NCI-H774 (cell line): ENCODE results near the gene TDRKH.
"Not testable (repeated sequence)": the region's sequence is repeated elsewhere in the genome, so short reads cannot be mapped to it uniquely, and the experiment has no call there.

Experiments used
- DNase-seq: peaks from one replicate; lab custom pipeline; 2025; lab: John Stamatoyannopoulos, UW

TDRKH gene

DNA sequence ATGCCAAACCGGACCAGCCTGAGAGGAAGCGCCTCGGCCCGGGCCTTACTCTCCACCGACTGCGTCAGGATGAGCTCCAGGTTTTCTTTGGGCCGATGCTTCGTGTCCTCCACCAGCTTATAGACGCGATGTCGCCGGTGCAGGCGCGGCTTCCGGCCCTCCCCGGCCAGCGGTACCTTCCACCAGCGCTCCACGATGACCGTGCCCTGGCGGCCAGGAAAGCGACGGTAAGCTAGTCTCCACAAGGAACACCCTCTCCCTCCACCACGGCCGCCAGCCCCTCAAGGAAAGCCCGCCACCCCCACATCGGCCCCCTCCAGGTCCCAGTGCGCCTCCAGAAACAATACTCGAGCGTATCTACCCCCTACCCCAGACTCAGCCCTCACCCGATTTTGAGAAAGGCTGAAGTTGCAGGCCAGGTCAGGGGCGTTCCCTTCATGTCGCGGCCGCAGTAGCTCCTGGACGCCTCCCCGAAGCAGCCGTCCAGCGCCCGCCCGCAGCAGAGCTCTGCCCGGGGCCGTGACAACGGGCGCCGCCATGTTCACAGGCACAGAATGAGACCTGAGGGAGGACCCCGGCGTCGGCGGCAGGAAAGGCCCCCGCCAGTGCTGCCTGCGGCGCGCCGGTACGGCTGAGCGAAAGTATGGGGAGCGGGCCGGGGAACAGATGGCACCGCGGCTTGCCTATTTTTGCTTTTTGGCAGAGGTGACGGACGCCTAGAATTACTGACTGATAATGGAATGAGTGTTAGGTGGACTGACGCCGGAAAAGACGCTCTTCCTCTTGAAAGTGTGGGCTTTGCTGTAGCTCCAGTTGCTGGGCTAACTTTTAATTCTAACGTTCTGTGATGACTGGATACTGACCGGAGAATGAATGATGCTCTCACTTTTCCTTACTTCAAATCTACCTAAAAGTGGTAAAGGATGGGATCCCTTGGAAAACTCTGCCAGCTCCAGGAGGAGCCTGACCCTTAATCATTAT is 27.1 kb downstream of the TDRKH start, which contains the start of gene MRPL9:
TSS of gene MRPL9 (minus strand) at position 556 of the 981 bp plus-strand sequence. CDS start at position 539, 17 bp downstream.
- DNase-seq: peak; percentile 64

DNA sequence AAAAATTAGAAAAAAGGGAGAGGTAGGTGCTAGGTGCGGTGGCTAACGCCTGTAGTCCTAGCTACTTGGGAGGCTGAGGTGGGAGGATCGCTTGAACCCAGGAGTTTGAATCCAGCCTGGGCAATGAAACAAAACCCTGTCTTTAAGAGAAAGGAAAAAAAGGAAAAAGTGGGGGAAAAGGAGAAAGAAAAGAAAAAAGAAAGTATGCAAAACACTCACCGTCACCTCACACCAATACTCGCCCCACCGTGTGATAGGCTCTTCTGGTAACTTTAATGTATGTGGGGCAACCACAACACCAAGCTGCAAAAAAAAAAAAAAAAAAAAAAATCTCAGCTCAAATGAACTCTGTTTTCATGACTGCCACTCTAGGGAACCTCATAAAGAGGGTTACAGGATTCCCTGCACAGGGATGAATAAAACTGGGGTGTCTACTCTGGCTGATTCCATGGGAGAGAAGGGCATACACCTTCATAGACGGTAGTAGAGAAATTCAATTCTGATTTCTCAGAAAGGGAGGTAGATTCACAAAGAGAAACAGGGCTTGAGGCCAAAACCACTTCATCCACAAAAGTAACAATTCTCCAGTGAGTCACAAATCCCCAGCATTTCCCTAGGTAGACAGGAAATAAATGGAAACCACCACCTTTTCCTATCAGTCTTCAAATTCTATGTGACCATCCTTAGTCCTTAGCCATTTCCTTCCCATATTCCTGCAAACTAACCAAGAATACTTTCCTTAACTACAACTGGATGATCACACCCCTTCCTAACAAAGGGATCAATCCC is 29.5 kb downstream of the TDRKH start:
- DNase-seq: no peak

DNA sequence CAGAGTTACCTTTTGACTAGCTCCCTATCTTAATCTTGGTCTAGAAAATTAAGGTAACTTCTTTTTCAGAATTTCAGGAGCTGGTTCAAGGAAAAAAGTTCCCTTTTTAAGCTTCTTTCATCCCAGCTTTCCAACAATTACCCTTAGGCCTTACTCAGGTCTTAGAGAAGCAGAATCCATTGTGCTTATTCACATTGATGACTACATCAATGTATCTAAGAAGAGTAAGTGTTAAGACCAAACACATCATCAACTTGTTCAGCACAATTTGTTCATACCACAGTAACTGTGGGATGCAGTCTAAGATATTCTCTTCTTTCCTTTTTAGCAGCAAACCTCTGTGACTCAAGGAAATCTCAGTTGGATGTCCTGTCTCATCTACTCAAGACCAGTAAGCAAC is 31.1 kb downstream of the TDRKH start:
- no peak for DNase-seq

DNA sequence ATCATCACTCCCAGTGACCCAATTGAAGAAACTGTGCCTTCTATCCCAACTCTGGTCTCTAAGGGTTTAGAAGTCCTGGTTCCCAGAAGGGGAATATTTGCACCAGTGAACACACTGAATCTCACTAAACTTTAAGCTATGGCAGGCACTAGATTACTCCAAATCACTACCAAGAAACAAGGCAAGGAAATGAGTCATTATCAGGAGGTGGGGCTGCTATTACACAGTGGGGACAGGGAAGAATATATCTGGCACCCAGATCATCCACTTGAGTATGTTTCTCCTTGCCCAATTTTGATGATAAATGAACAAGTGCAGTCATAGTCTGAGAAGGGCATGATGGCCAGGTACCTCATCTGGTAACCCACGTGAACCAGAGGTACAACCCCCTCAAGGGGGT is 34.0 kb downstream of the TDRKH start:
- no peak for DNase-seq

DNA sequence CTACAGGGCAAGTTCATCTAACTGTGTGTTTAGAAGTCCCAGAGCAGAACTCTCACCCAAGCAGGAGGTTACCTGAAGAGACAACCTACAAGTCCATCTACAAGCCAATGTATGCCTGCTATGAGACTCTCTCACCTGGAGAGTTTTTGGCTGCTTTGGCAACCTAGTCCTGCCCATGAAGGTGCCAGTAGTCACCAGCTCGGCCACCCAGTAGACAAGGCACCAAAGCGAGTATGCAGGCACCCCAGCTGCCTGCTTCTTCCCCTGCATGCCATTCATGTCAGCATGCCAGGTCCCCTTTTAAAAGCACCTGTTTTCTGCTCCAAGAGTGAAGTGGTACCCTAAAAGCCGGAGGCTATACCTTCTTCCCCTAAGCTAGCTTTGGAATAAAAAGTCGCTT is 48.8 kb downstream of the TDRKH start:
- no peak for DNase-seq

DNA sequence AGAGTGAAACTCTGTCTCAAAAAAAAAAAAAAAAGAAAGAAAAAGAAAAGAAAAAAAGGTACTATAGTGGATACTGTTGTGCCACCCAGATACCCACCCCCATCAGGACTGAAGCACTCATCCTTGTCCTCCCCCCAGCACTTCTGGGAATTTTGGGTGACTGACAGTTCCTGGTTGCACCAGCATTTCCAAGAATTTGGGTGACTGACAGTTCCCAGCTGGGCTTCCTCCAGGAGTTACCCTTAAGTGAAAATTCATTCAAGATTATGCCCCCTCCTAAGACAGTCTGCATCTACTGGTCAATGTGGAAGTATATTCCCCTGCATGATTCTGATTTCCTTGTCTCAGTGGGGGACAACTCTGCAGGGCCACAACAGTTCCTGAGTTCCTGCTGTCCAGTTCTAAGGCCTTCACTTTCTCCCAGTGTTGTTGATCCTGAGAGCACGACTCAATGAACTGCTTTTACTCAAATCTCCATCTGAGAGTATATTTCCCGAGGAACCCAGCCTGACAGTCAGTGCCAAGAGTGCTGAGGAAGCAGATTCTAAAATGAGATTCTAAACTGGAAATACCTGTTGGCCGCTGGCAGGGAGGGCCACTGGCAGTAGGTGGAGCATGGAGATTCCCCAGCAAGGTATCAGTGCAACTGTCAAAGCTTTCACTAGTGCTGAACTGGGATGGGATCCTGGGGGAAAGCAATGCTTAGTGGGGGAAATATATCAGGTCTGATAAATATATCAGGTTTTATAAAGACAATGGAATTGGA is 50.5 kb downstream of the TDRKH start:
- no peak for DNase-seq

DNA sequence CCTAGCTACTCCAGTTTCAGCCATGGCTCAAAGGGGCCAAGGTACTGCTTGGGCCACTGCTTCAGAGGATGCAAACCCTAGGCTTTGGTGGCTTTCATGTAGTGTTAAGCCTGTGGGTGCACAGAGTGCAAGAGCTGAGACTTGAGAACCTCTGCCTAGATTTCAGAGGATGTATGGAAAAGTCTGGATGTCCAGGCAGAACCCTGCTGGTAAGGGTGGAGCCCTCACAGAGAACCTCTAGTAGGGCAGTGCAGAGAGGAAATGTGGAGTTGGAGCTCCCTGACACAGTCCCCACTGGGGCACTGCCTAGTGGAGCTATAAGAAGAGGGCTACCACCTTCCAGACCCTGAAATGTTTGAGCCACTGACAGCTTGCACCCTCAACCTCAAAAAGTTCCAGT is 52.8 kb downstream of the TDRKH start:
- no peak for DNase-seq

DNA sequence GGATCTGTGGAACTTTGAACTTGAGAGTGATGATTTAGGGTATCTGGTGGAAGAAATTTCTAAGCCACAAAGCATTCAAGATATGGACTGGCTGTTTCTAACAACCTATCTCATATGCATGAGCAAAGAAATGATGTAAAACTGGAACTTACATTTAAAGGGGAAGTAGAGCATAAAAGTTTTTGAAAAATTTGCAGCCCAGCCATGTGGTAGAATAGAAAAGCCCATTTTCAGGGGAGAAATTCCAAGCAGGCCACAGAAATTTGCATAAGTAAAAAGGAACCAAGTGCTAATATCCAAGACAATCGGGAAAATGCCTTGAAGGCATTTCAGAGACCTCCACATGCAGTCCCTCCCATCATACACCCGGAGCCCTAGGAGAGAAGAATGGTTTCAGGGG is 53.3 kb downstream of the TDRKH start:
- no peak for DNase-seq

DNA sequence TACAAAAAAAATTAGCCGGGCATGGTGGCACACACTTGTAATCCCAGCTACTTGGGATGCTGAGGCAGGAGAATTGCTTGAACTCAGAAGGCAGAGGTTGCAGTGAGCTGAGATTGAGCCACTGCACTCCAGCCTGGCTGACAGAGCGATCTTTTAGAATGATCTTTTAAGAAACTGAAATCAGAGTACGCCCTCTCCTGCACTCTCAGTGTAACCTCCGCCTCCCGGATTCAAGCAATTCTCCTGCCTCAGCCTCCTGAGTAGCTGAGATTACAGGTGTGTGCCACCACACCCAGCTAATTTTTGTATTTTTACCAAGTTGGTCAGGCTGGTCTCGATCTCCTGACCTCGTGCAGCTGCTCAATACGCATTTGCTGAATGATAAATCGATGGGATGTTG is 56.3 kb downstream of the TDRKH start:
- DNase-seq: not testable (repeated sequence)

DNA sequence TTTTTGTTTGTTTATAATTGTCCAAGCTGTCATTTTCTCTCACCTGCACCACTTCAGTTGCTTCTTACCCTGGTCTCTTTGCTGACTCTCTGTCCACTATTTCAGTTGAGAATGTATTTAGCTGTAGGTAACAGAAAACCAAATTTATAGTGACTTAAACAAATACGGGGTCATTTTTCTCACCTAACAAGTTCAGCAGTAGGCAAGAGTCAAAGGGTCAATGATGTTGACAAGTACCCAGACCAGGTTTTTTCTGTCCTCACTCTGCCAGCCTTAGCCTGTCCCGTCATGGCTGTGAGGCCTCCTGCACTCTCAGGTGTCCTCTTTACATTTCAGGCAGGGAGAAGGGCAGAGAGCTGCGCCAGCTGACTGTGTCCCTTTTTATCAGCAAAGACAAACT is 57.2 kb downstream of the TDRKH start:
- DNase-seq: no peak

DNA sequence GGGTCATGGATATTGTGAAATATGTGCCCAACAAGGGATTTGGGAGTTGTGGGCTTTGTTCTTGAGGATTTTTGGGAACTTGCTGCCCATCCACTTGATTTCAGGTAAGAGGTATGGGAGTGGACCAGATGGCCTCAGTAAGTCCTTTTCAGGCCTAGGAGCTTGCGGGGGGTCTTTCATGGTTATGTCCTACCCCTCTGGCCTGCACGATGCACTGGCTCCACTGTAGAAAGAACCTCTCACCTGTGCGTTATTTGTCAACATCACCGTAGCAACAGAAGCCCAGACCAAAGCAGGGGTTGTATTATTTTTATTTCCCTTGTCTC is 60.4 kb downstream of the TDRKH start:
- no peak for DNase-seq

DNA sequence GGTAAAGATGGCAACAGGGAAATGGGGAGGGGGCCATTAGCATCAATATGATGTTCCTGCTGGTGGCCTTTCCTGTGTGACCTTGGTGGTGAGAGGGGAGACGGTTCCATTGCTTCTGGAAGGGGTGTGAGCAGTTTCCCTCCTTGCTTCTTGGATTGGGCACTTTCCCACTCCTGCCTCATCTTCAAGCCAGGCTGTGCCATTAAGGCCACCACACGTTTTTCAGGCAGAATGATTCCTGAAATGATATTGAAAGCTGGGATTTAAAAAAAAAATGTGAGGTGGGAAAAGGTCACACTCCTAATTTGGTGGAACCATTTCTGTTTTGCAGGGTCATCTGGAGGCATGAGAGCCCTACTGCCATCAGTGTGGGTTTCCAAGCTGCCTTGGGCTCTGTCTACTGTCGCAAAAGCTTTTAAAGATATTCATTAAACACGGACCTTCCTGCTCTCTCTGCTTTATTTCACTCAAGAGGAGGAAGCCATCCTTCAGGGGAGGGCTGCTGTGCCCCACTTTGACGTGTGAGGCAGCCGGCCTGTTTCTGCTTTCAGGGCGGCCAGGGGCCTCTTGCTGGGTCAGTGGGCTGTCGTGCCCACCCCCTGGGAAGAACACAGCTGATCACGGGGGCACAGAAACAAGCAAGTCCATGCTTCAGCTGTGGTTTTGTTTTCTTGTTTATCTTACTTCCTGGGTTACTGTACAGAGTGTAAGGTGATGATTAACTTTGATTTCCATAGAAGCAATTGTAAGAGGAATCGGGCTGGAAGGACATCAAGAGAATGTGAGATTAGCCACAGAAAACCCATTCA is 60.9 kb downstream of the TDRKH start:
- DNase-seq: no peak

DNA sequence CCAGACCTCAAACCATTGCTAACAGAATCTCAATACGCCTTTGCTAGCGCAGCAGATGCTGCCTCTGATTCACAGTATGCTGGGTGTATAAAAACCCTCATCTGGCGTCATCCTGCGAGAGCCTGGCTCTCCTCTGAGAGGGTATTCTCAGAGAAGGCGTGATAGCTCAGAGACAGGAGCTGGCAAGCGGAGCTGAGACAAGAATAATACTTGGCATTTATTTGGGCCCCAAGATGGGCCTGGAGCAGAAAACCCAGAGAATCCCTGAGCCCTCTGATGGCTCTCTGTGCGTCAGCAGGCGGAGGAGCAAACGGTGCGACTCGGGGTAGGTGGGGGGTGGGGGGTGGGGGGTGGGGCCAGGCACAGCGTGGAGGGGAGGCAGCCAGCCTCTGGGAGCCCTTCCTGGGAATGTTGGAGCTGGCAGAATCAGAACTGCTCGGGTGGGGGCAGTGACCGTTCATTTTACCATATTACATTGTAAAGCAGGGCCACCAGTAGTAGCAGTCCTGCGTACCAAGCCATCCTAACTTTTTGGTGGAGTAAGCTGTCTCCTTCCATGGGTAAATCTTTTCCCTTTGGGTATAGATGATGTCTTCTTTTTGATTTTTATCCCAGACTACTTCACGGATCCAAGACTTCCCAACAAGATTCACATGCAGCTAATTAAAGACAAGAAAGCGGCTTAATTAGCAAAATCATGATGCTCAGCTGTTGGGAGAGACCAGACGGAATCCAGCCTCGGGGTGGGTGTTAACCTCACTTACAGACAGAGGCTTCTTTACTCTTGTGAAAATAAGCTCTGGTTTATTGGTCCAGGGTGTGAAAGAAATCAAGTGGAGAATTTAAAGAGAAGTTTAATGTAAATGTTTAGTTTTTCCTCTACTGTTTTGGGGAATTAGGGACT is 61.9 kb downstream of the TDRKH start:
- no peak for DNase-seq

DNA sequence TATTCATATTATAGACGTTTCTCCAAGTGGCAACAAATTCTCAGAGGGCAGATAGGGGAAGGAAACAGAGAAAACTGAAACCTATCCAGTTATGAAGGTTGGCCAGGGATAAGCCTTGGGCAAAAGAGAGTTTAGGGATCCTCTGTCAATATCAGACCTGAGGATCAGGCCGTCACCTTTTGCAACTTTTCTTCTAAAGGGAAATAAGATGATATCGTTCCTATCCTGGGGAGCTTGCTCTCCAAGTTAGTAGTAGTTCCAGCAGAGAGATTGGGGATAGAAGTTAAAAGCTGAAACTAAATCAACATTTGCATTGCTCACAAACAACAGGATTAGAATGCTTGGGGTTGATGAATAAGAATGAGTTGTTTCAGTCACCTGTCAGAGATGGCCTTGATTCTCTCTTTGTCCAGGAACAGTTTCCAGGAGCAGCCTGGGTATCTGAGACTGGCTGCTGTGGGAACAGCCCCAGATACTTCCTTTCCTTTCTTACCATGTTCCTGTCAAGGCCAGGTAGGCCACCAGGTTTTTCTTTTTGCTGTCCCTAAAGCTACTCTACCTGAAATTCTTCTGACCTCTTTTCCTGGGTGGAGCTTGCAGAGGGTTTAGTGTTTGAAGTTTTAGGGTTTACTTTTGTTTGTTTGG is 66.5 kb downstream of the TDRKH start:
- DNase-seq: no peak
